Myocyte (in vitro differentiated cells): ENCODE data around the gene CFAP92. TPM values are rescaled to one million over a fixed set of nuclear protein-coding genes. Genes with fewer than 3 reads are reported as not detected.

Experiments used
- DNase-seq: peaks from one replicate; pipeline ENCODE4 v3.0.0-alpha.2; 2012; ENCODE audit warnings: low read depth
- total RNA-seq: library from RNA; depleted of rRNA; stranded (reverse); fragments of >200 nt; gene quantifications from 2 replicates; pipeline ENCODE4 v1.2.3, GENCODE V29; 2014

CFAP92 gene
- total RNA-seq, 1 donor from 2014 or later, result 0.08 TPM

GRCh38 chr3:128992926-128993460 lies 883 bp downstream of the CFAP92 start:
- DNase-seq, result no peak

DNA sequence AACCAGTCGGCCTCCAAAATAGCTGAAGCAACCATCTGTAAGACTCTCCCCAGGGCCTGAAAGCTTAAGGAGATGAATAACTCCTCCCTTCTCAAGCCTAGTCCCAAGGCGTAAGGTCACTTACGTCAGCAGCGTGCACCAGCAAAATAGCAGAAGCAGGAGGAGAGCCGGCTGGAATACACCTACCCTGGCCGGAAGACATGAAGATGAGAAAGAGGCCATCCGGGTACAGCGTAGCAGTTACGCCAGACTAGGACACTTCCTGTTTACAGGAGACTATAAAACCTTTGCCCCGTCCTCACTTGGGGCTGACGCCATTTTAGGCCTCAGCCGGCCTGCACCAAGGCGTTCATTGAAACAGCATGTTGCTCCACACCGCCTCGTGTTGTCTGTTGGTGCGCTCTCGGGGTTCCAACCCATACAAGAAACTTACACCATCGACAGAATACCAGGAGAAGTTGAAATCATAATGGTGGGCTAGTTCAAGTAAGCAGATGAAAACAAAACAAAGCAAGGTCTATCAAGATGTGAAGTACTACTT lies 2.5 kb downstream of the CFAP92 start:
- DNase-seq, result no peak

DNA sequence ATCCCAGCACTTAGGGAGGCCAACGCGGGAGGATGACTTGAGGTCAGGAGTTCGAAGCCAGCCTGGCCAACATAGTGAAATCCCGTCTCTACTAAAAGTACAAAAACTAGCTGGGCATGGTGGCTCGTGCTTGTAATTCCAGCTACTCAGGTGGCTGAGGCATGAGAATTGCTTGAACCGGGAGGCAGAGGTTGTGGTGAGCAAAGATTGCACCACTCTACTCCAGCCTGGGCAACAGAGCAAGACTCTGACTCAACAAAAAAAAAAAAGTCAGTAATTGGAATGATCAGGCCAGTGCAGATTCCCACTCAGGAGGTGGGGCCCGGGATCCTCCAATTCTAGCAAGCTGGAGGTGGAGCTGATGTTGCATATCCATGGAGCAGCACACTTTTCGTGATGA lies 5.6 kb downstream of the CFAP92 start:
- DNase-seq, result no peak

DNA sequence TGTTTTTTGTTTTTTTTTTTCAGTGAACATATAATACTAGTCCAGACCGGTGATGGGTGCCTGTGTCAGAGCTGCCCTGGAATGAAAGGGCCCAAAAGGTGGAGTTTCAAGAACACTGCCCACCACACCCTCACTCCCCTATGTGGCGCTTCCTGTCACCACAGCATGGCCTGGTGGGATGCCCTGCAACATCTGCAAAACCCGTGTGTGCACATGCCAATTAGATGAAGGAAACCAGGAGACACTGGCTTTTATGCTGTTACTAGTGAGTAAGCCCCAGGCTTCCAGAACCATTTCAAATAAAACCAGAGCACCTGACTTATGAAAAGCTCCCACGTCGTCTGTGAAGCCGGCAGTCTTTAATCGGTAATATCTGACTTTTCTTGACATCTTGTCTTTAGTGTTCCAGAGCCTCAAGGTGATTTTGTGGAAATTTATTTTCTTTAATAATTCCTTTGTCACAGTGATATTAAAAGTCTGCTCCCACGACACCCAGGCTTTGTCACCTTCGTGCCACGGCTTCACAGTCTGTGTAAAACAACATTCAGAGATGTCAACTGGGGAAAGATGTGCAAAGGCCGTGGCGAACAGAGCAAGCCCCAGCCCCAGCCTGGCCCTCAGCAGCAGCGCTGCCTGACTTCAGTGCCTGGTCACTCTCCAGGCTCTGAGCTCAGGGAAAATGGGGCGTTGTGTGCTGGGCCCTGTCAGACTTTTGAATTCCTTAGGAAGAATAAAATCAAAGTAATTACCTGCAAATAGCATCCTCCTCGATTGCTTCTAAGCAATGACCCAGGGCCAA lies 6.4 kb downstream of the CFAP92 start:
- DNase-seq, result no peak

DNA sequence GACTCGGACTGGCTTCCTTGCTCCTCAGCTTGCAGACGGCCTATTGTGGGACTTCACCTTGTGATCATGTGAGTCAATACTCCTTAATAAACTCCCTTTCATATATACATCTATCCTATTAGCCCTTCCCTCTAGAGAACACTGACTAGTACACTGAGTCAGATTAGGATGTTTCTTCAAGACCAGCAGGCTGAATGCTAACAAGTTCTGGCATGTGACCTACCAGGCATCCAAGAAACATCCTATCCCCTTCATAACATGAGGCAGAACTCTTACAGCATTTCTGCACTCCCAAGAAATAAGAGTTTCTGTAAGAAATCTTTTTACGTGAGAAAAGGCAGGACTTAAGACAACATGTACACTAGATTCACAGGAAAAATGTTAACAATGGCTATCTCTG lies 9.3 kb downstream of the CFAP92 start:
- DNase-seq, result no peak

DNA sequence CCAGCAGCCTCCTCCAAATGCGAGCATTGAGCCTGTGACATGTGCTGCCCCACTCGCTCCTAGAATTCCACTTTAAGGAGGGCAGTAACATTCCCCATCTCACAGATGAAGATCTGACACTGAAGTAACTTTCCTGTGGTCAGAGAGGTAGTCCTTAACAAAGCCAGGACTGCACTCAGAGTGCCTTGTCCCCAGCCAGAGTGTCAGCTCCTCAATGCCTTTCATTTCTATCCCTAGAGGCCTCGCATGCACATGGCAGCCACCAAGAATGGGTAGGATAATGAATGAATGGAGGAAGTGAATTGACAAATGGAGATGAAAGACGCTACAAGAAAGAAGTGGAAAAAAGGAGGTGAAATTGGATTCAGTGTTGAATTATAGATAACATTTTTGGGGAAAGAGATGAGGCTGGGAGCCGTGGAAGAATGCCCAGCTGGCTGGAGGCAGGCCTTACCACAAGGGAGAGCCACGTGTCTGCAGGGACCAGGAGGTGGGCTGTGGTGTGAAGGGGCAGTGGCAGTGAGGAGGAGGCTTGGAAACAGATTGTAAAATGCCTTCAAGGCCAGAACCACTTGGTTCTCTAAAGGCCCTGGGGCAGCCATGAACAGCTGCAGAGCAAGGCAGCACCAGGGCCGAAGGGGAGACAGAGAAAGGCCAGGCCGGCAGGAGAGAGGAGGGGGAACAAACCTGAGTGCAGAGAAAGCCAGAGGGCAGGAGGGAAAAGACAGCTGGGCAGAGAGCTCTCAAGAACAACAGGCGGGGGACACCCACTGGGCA lies 10.4 kb downstream of the CFAP92 start:
- peak; percentile 57 for DNase-seq

GRCh38 chr3:128975276-128975675 lies 18.6 kb downstream of the CFAP92 start:
- DNase-seq, result no peak

DNA sequence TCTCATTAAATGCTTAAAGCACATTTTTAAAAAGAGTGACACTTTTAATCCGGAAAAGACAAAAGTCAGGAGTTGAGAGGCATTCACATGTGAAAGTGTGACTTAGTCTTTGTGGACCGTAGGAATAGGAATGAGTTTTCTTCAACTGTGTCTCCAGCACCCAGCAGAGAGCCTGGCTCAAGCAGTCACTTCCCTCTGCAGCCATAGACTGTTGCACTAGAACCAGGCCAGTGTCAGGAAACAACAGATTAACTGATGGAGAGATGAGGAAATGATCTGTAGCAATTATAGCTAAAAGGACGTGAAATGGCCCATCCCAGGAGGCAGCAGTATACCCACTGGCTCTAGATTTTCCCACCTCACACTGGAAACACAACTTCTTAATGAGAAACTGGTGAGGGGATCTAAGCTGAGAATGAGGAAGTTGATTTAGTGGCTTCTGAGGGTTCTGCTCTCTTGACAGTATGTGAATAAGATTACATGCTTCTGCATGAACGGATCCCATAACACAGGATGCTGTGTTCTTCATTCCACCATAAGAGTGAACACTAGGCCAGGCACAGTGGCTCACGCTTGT lies 19.8 kb downstream of the CFAP92 start:
- DNase-seq, result no peak

DNA sequence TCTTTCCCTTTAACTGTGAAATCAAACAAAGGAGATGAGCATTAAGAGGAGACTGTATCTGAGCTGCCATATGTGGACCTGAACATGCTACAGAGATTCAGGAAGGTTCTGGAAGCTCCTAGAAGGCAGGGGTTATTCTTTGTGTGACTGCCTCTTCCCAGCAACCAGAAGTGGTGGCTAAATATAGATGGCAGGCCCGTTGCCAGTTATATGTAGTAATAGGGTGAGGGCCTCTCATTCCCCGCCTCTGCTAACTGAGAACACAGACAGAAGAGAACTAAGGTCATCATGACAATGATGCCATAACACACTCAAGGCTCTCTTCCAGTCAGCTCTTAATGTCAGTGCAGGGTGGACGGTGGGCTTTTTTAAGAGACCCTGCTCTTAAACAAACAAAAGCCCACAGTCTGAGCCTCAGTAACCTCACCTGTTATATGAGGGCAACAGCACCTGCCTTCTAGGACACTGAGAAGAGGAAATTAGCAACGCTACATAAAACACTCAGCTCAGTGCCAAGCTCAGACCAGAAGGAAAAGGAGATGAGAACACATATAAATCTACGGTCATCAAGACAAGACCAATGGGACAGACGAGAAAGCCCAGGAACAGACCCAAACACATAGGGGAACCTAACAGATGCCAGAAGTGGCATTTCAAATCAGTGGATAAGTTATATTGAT lies 22.3 kb downstream of the CFAP92 start:
- DNase-seq, result peak; percentile 78

DNA sequence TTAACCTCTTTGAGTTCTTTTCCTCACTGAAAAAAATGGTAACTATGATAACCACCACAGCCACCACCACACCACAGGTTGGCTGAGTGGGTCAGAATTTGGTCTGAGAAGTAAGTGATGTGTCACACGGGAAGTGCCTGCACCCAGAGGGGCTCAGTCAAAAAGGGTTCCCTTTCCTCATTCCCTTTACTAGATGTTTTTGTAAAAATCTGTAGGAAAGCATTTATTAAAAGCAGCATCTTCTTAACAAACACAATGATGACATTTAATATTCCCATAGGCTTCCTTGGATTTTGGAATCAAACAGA lies 23.2 kb downstream of the CFAP92 start:
- peak; percentile 29 for DNase-seq

- DNase-seq, result peak; percentile 52
Observed at GRCh38 chr3:128969993-128970739, 23.7 kb downstream of the CFAP92 start.

GRCh38 chr3:128967748-128968355 lies 26.0 kb downstream of the CFAP92 start:
- no peak for DNase-seq

GRCh38 chr3:128965818-128966217 lies 28.1 kb downstream of the CFAP92 start:
- DNase-seq, result no peak

DNA sequence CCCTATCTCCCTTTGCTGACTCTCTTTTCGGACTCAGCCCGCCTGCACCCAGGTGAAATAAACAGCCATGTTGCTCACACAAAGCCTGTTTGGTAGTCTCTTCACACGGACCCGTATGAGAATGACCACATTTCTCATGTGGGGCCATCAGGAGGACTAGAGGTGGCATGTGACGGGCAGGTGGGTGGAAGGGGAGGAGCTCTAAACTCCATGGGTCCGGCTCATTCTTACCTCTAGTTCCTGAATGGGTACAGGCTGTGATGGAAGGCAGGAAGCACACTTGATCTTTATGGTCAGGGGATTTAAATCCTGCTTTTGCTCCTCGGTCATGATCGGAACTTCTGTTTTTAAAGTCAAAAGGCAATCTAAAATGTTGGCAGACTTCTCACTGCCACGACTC lies 28.6 kb downstream of the CFAP92 start:
- DNase-seq, result no peak

- DNase-seq, result no peak
Observed at GRCh38 chr3:128956440-128956839, 37.4 kb downstream of the CFAP92 start.

DNA sequence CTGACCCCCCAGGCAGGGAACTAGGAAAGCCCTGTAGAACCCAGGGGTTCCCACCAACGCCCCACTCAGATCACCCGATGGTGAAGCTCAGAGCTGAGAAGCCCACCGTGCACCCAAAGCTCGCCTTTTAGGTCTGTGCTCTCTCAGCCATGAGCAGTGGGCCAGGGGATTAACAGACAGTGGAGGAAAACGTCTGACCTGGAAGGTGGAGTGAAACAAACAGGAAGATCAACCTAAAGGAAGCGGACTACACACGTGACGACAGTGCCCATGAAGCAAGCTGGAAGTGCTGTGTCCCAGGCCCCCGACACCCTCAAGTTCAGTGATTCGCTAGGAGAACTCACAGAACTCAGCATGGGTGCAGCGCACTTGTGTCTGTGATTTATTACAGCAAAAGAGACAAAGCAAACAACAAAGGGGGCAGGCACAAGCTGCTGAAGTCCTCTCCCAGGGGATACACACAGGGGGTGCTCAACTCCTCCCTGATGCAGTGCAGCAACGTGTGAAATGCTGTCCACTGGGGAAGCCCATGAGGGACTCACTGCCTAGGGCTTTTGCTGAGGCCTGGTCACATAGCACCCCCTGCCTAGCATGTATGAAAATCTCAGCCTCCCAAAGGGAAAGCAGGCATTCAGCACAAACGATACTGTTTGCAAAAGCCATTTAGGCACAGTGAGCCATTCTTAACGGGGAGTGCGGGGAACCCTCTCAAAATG lies 43.5 kb downstream of the CFAP92 start:
- DNase-seq, result peak; percentile 23

DNA sequence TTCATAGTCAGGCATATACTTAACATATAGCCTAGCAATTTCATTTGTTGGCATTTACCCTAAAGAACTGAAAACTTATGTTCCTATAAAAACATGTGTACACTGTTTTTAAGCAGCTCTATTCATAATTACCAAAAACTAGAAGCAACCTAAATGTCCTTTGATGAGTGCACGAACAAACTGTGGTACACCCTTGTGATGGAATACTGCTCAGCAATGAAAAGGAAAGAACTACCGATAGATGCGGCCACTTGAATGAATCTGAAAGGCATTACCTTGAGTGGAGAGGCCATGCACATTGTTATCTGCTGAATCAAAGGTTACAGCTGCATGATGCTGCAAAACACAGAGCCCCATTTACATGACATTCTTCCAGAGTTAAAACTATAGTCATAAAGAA lies 44.7 kb downstream of the CFAP92 start:
- DNase-seq, result no peak

DNA sequence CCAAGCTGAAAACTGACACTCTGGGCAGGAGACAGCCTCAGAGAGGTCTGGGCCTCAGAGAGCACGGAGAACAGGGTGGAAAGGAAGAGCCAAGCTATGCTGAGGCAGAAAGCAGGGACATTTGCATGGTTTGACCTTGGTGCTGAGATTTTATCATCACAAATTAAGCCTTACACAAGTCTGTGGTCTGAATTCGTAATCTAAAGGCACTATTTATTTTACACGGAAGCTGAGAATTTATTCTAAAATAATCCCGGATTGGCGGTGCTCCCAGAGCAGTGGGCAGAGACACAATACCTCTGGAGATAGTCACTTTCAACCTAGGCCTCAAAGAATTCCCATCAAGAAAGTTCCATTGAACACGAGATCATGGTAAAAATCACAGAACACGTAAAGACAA lies 47.5 kb downstream of the CFAP92 start:
- peak; percentile 20 for DNase-seq

GRCh38 chr3:128945878-128946175 lies 48.0 kb downstream of the CFAP92 start:
- DNase-seq, result no peak
